NB4 (cell line): ENCODE data around the gene CD244.

Experiments
- CTCF ChIP-seq: IDR thresholded peaks from one replicate; pipeline ENCODE4 v1.5.1; 2012; ENCODE audit warnings: low read depth, low read length
- POLR2A ChIP-seq: IDR thresholded peaks from 2 replicates; pipeline ENCODE4 v1.6.1; 2011; ENCODE audit warnings: mild to moderate bottlenecking; ENCODE audit not compliant: insufficient read length; ENCODE audit errors: extremely low read depth

GRCh38 chr1:160879056-160879455 is 16.4 kb upstream of the CD244 start:
- TF ChIP-seq CTCF, result no peak
- TF ChIP-seq POLR2A, result no peak
